H1 (cell line): ENCODE measurements around the gene PDZRN3. TPM values are rescaled to one million over a fixed set of nuclear protein-coding genes. Genes with fewer than 3 reads are reported as not detected.

Experiments
- CBX8 ChIP-seq: fragments of 300-800, 300-1000 bp; sonication (generic); IDR thresholded peaks from 2 replicates; pipeline ENCODE4 v1.7.1; 2016; ENCODE audit warnings: low read depth, low read length, borderline replicate concordance
- GTF2F1 ChIP-seq: IDR thresholded peaks from 2 replicates; pipeline ENCODE4 v1.6.1; 2012; ENCODE audit warnings: low read depth, low read length, improper control_type of control experiment, borderline replicate concordance
- HDAC2 ChIP-seq, 2 experiments: fragments of 300-600 bp in 1 of 2; sonication (generic) in 1 of 2; IDR thresholded peaks; 2 replicates each; pipeline ENCODE4 v1.6.1; 2011 to 2012; ENCODE audit warnings: low read depth in 2 of 2, low read length in 2 of 2, mild to moderate bottlenecking in 2 of 2, moderate library complexity in 2 of 2, borderline replicate concordance in 1 of 2, inconsistent platforms in 1 of 2
- JUN ChIP-seq: IDR thresholded peaks from 2 replicates; pipeline ENCODE4 v1.6.1; 2011; ENCODE audit warnings: low read depth, mild to moderate bottlenecking, improper control_type of control experiment, low read length
- RAD21 ChIP-seq, 2 experiments: IDR thresholded peaks in 1 of 2; conservative IDR thresholded peaks in 1 of 2; 2 replicates each; pipeline ENCODE4 v1.6.1; 2011; ENCODE audit warnings: low read depth in 2 of 2, low read length in 2 of 2, improper control_type of control experiment in 1 of 2, inconsistent platforms in 1 of 2, mild to moderate bottlenecking in 1 of 2, moderate library complexity in 1 of 2
- SP2 ChIP-seq: IDR thresholded peaks from 2 replicates; pipeline ENCODE4 v1.6.1; 2012; ENCODE audit warnings: mild to moderate bottlenecking, low read length, inconsistent platforms
- polyA plus RNA-seq, 7 experiments: library from polyadenylated mRNA; depleted of rRNA in 3 of 7; stranded (reverse) in 5 of 7; unstranded in 2 of 7; fragments of >200 nt in 5 of 7; fragments of 200-250 nt in 2 of 7; gene quantifications; 1 replicate in 5 of 7; 2 replicates in 1 of 7; 4 replicates in 1 of 7; pipeline versions ENCODE4 v1.2.1 to v1.2.3, GENCODE V29; 2011 to 2013; ENCODE audit warnings: missing spikeins in 2 of 7, mixed read lengths in 2 of 7
- total RNA-seq: library from RNA; stranded (reverse); fragmentation: NEBNext Ultra II Directional; extraction: Animal tissue kit (Norgen Biotek cat#: 25700); gene quantifications from 2 replicates; pipeline ENCODE4 v1.2.1, GENCODE V29; 2021

PDZRN3 gene
- total and polyA plus RNA-seq, 2 of the 8 experiments (the other 6 are each of a cell fraction or from before 2014, with no cell fraction given), result 4.2 to 20.5 TPM

- TF ChIP-seq RAD21 (IDR thresholded peaks at IDR 0.05 in 1 of 2, conservative IDR thresholded peaks at IDR 0.05 in 1 of 2; ENCODE audit: low read depth in 2 of 2, low read length in 2 of 2) (no peak), SP2 (no peak), HDAC2 (IDR thresholded peaks at IDR 0.05; ENCODE audit: borderline replicate concordance in 1 of 2, low read depth in 2 of 2, low read length in 2 of 2) (no peak), GTF2F1 (no peak), CBX8 (no peak), JUN (no peak)
Observed at GRCh38 chr3:73577704-73578103, 47.0 kb downstream of the PDZRN3 start (continued).
